ENCODE data around the gene FCHO2. TPM values are rescaled to one million over a fixed set of nuclear protein-coding genes. Genes with fewer than 3 reads are reported as not detected.

Gene FCHO2
- total RNA-seq (2014; rRNA removed; shearing (Covaris generic)) (18.6 and 25.8 TPM in 2 replicates), polyA plus RNA-seq (2016; fragmentation: Nextera tagmentation; extraction: Ambion mirVana) (13.5 and 13.8 TPM in 2 replicates)

- Histone ChIP-seq H3K79me2 (ENCODE audit: insufficient read depth) (peaks cover 44% of the 10 kb centered on the region), H3K27me3 (replicated peaks; ENCODE audit: insufficient read depth) (no peaks in the 10 kb centered on the region), H3F3A (ENCODE audit: insufficient read depth) (peaks cover 46% of the 10 kb centered on the region), H3K27ac (peak within 1 kb of the TSS; percentile 98), H3K4me3 (peak within 1 kb of the TSS; percentile 82), H4K20me1 (ENCODE audit: insufficient read depth) (no peaks in the 10 kb centered on the region), H3K4me2 (ENCODE audit: unreplicated experiment) (peak within 1 kb of the TSS; percentile 92), H2AFZ (peak within 1 kb of the TSS; percentile 88), H3K9me3 (ENCODE audit: low read depth) (no peaks in the 10 kb centered on the region), H3K4me1 (ENCODE audit: insufficient read depth) (peaks cover 47% of the 10 kb centered on the region), H3K36me3 (ENCODE audit: low read depth) (0 out of 2 replicates have a peak, but pooled peaks cover 4% of the 10 kb centered on the region), H3K9me2 (ENCODE audit: insufficient read depth) (no peaks in the 10 kb centered on the region), H3K9ac (peak within 1 kb of the TSS; percentile 91)
- no peak for TF ChIP-seq EZH2 (IDR thresholded peaks at IDR 0.05; ENCODE audit: insufficient read depth, poor library complexity, severe bottlenecking)
- no peak for TF ChIP-seq EZH2phosphoT487 (IDR thresholded peaks at IDR 0.05; ENCODE audit: insufficient read depth, low read depth)
- in situ Hi-C loops (cut with MboI) = no loop called here
- peak; percentile 98 for DNase-seq
- 1% methylated on average over 34 to 53 of the region's 64 CpGs for WGBS, 2 experiments (ENCODE audit: low coverage in 1 of 2, low lambda C conversion rate in 2 of 2, missing lambda C conversion rate in 2 of 2)
These were observed at the start of gene FCHO2 for GRCh38 chr5:72955768-72956323. TSS of gene FCHO2 (plus strand) at chr5:72956041. CDS start at chr5:72956097, 56 bp downstream.

GRCh38 chr5:72906806-72907205 lies 49.0 kb upstream of the FCHO2 start:
- Histone ChIP-seq H3K4me2 (ENCODE audit: unreplicated experiment) (no peak overlapping the region), H3F3A (ENCODE audit: insufficient read depth) (peaks cover 33% of the 10 kb centered on the region), H3K9ac (no peak overlapping the region), H4K20me1 (ENCODE audit: insufficient read depth) (no peaks in the 10 kb centered on the region), H2AFZ (no peak overlapping the region), H3K4me1 (ENCODE audit: insufficient read depth) (no peaks in the 10 kb centered on the region), H3K79me2 (ENCODE audit: insufficient read depth) (peaks cover 17% of the 10 kb centered on the region; the same call in 1 of the 2 replicates), H3K27ac (no peak overlapping the region), H3K27me3 (replicated peaks; ENCODE audit: insufficient read depth) (no peaks in the 10 kb centered on the region), H3K9me2 (ENCODE audit: insufficient read depth) (no peaks in the 10 kb centered on the region), H3K4me3 (no peak overlapping the region), H3K36me3 (ENCODE audit: low read depth) (peaks cover 89% of the 10 kb centered on the region), H3K9me3 (ENCODE audit: low read depth) (no peaks in the 10 kb centered on the region)
- in situ Hi-C loops (cut with MboI) = no loop called here
- TF ChIP-seq EZH2phosphoT487 (IDR thresholded peaks at IDR 0.05; ENCODE audit: insufficient read depth, low read depth) = no peak
- no peak for TF ChIP-seq EZH2 (IDR thresholded peaks at IDR 0.05; ENCODE audit: insufficient read depth, poor library complexity, severe bottlenecking)
- DNase-seq = no peak

GRCh38 chr5:72908664-72909063 lies 47.2 kb upstream of the FCHO2 start:
- H4K20me1 ChIP-seq (ENCODE audit: insufficient read depth) = no peaks in the 10 kb centered on the region
- H3K4me2 ChIP-seq (ENCODE audit: unreplicated experiment) = no peak overlapping the region
- no peaks in the 10 kb centered on the region for H3K27me3 ChIP-seq (replicated peaks; ENCODE audit: insufficient read depth)
- no peak overlapping the region for H3K9ac ChIP-seq
- no peak overlapping the region for H3K4me3 ChIP-seq
- in situ Hi-C loops (cut with MboI) = no loop called here
- peaks cover 89% of the 10 kb centered on the region for H3K36me3 ChIP-seq (ENCODE audit: low read depth)
- 0 out of 2 replicates have a peak, but pooled peaks cover 6% of the 10 kb centered on the region for H3K79me2 ChIP-seq (ENCODE audit: insufficient read depth)
- DNase-seq = no peak
- no peak for TF ChIP-seq EZH2 (IDR thresholded peaks at IDR 0.05; ENCODE audit: insufficient read depth, poor library complexity, severe bottlenecking)
- TF ChIP-seq EZH2phosphoT487 (IDR thresholded peaks at IDR 0.05; ENCODE audit: insufficient read depth, low read depth) = no peak
- H3K9me2 ChIP-seq (ENCODE audit: insufficient read depth) = no peaks in the 10 kb centered on the region
- H2AFZ ChIP-seq = no peak overlapping the region
- WGBS, 2 experiments (ENCODE audit: low coverage in 1 of 2, low lambda C conversion rate in 2 of 2, missing lambda C conversion rate in 2 of 2) = 65 to 83% methylated on average over 6 of the region's 6 CpGs
- H3K9me3 ChIP-seq (ENCODE audit: low read depth) = no peaks in the 10 kb centered on the region
- peaks cover 44% of the 10 kb centered on the region for H3F3A ChIP-seq (ENCODE audit: insufficient read depth)
- H3K27ac ChIP-seq = no peak overlapping the region
- H3K4me1 ChIP-seq (ENCODE audit: insufficient read depth) = no peaks in the 10 kb centered on the region

DNA sequence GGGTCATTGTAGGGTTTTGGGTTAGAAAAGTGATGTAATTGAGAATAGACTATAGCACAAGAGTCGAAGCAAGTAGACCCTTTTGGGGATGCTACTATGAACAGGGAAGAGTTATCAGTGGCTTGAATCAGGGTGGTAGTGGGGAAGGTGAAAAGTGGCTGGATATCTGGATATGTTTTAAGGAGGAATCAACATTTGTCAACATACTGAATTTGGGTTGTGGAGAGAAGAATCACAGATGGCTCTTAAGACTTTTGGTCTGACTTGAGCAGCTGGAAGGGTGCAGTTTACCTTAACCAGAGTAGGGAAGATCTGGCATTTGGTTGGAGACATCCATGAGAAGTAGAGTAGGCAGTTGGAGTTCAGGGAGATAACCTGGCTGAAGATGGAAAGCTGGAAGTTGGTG lies 38.5 kb upstream of the FCHO2 start:
- peaks cover 23% of the 10 kb centered on the region; the same call in 1 of the 2 replicates for H3K36me3 ChIP-seq (ENCODE audit: low read depth)
- no peak for DNase-seq
- H3K4me2 ChIP-seq (ENCODE audit: unreplicated experiment) = no peak overlapping the region
- no peak overlapping the region for H2AFZ ChIP-seq
- in situ Hi-C loops (cut with MboI) = no loop called here
- no peak overlapping the region for H3K27ac ChIP-seq
- H3K9me2 ChIP-seq (ENCODE audit: insufficient read depth) = no peaks in the 10 kb centered on the region
- no peaks in the 10 kb centered on the region for H4K20me1 ChIP-seq (ENCODE audit: insufficient read depth)
- H3K9me3 ChIP-seq (ENCODE audit: low read depth) = no peaks in the 10 kb centered on the region
- H3F3A ChIP-seq (ENCODE audit: insufficient read depth) = peaks cover 72% of the 10 kb centered on the region
- H3K79me2 ChIP-seq (ENCODE audit: insufficient read depth) = no peaks in the 10 kb centered on the region
- 76 to 86% methylated on average over 1 of the region's 1 CpG for WGBS, 2 experiments (ENCODE audit: low coverage in 1 of 2, low lambda C conversion rate in 2 of 2, missing lambda C conversion rate in 2 of 2)
- no peak overlapping the region for H3K9ac ChIP-seq
- no peaks in the 10 kb centered on the region for H3K27me3 ChIP-seq (replicated peaks; ENCODE audit: insufficient read depth)
- no peak for TF ChIP-seq EZH2 (IDR thresholded peaks at IDR 0.05; ENCODE audit: insufficient read depth, poor library complexity, severe bottlenecking)
- no peak for TF ChIP-seq EZH2phosphoT487 (IDR thresholded peaks at IDR 0.05; ENCODE audit: insufficient read depth, low read depth)
- H3K4me1 ChIP-seq (ENCODE audit: insufficient read depth) = no peaks in the 10 kb centered on the region
- no peak overlapping the region for H3K4me3 ChIP-seq

All from GM23248 (cell line).